Left ventricle myocardium inferior (tissue), 1 donor: ENCODE results near the gene CRYBB1. TPM values are rescaled to one million over a fixed set of nuclear protein-coding genes. Genes with fewer than 3 reads are reported as not detected.
A peak's percentile ranks its signal among the peaks of the same experiment; 100 is the strongest.

Experiments used
- DNase-seq: peaks from one replicate; pipeline ENCODE4 v3.0.0-alpha.2; 2020
- H3K27ac ChIP-seq: fragments of 200-600 bp; replicated peaks from 2 replicates; pipeline ENCODE4 v1.8.0; 2021
- H3K27me3 ChIP-seq: fragments of 200-600 bp; 2 replicates; pipeline ENCODE4 v1.8.0; 2021; ENCODE audit warnings: low read depth
- H3K36me3 ChIP-seq: fragments of 200-600 bp; 2 replicates; pipeline ENCODE4 v1.8.0; 2021
- H3K4me1 ChIP-seq: fragments of 200-600 bp; 2 replicates; pipeline ENCODE4 v1.8.0; 2021
- H3K4me3 ChIP-seq: fragments of 200-600 bp; 2 replicates; pipeline ENCODE4 v1.8.0; 2021; ENCODE audit warnings: mild to moderate bottlenecking, moderate library complexity
- H3K9me3 ChIP-seq: fragments of 200-600 bp; replicated peaks from 2 replicates; pipeline ENCODE4 v1.8.0; 2021
- intact Hi-C: fragments of 100-400 bp; cut with micrococcal nuclease; formaldehyde crosslinking; loops from one replicate; pipeline ENCODE4 v1.11.0; 2022
- total RNA-seq: library from RNA; stranded (reverse); fragmentation: NEBNext Ultra II Directional; extraction: Animal tissue kit (Norgen Biotek cat#: 25700); gene quantifications from one replicate; pipeline ENCODE4 v1.2.1, GENCODE V29; 2021
- TF ChIP-seq, protein P1 (sequence below): fragments of 200-600 bp; IDR thresholded peaks from 2 replicates; pipeline ENCODE4 v1.8.0; 2021; ENCODE audit warnings: antibody characterized with exemption, mild to moderate bottlenecking, borderline replicate concordance
- donor health status: DM: no; HTN: yes; CAD: no; lungs with severe emphysema.

Gene CRYBB1
- total RNA-seq, 1 donor from 2014 or later: 0.66 TPM

DNA sequence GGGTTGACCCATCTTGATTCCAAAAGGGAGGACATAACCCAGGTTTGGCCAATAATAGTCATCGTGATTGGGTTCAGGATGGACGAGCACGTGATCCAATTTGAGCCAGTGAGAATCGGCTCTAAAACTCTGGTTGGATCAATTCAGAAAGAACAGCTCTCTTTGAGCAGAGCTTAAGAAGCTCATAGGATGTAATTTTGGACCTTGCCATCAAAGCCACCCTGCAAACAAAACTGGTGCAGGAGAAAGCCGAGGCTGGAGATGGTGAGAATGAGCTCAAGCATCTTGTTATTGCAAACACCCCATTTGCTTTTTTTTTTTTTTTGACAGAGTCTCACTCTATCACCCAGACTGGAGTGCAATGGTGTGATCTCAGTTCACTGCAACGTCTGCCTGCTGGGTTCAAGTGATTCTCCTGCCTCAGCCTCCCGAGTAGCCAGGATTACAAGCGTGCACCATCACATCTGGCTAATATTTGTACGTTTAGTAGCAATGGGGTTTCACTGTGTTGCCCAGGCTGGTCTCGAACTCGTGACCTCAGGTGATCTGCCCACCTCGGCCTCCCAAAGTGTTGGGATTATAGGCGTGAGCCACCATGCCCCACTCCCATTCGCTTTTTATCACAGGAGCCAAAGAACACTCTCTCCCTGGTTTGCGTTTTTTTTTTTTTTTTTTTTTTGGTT is 25.7 kb upstream of the CRYBB1 start:
- Histone ChIP-seq H3K4me3 (no peak overlapping the region), H3K9me3 (no peaks in the 10 kb centered on the region), H3K4me1 (peaks cover 25% of the 10 kb centered on the region), H3K36me3 (no peaks in the 10 kb centered on the region), H3K27ac (peak overlapping the region; percentile 79), H3K27me3 (peaks cover 45% of the 10 kb centered on the region)
- intact Hi-C loops: no loop called here
- no peak for DNase-seq
- TF ChIP-seq, protein P1, sequence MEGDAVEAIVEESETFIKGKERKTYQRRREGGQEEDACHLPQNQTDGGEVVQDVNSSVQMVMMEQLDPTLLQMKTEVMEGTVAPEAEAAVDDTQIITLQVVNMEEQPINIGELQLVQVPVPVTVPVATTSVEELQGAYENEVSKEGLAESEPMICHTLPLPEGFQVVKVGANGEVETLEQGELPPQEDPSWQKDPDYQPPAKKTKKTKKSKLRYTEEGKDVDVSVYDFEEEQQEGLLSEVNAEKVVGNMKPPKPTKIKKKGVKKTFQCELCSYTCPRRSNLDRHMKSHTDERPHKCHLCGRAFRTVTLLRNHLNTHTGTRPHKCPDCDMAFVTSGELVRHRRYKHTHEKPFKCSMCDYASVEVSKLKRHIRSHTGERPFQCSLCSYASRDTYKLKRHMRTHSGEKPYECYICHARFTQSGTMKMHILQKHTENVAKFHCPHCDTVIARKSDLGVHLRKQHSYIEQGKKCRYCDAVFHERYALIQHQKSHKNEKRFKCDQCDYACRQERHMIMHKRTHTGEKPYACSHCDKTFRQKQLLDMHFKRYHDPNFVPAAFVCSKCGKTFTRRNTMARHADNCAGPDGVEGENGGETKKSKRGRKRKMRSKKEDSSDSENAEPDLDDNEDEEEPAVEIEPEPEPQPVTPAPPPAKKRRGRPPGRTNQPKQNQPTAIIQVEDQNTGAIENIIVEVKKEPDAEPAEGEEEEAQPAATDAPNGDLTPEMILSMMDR: no peak

DNA sequence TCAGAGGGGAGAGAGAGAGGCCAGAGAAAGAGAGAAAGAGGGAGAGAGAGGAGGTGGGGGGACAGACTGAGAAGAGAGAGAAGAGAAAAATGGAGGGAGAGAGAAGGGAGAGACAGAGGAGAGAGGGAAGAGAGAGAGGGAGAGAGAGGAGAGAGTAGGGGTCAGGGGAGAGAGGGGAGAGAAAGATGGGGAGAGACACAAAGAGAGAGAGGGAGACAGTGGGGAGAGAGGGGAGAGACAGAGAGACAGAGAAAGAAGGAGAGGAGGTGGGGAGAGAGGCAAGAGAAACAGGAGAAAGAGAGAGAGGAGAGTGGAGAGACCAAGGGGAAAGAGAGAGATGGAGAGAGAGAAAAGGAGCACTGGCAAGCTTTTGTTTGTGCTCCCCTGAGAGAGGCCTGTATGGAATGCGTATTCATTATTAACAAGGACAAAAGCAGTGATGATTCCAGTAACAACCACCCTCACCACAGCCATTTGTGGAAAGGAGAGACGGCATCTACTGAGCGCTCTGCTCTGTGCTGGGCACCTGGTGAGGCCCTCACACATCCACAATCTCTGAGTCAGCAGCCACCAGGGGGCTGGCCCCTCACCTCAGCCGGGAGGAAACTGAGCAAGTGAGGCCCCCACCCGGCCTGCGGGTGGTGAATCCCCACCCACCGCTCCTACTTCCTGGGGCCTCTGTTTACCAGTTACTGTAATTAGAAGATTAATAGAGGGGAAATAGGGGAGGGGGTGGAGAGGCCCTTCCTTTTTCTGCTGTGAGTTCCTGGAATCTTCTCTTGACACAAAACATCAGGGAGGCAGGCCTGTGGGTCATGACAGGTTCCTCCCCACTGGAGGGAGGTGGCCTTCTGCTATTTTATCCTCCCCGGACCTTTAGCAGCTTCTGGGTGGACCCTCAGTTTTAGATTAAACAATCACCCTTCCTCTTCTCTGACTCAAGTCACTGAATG is 24.9 kb upstream of the CRYBB1 start:
- peak; percentile 32 for DNase-seq
- Histone ChIP-seq H3K27me3 (peaks cover 42% of the 10 kb centered on the region), H3K4me1 (peaks cover 25% of the 10 kb centered on the region), H3K27ac (peak overlapping the region; percentile 79), H3K36me3 (no peaks in the 10 kb centered on the region), H3K4me3 (no peak overlapping the region), H3K9me3 (no peaks in the 10 kb centered on the region)
- TF ChIP-seq, protein P1: peak; percentile 30
- intact Hi-C loops: no loop called here

DNA sequence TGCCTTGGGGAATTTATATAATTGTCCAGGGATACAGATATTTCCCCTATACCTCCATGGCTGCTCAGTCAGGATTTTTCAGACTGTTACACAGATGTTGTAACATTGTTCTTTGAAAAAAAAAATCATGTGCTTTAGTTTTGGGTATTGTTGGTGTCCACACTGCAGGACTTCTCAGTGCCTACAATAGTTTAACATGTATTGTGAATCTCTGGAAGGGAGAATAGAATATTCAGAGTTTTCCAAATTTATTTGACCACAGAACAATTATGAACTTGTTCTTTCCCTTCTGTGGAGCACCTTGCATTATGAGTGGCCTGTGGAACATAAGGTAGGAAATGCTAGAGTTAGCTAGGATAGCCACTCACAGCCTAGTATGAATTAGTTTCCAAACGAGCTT is 18.5 kb upstream of the CRYBB1 start:
- peaks cover 34% of the 10 kb centered on the region for H3K27me3 ChIP-seq
- H3K36me3 ChIP-seq: no peaks in the 10 kb centered on the region
- intact Hi-C loops: no loop called here
- H3K9me3 ChIP-seq: no peaks in the 10 kb centered on the region
- peaks cover 12% of the 10 kb centered on the region for H3K4me1 ChIP-seq
- TF ChIP-seq, protein P1: no peak
- DNase-seq: no peak
- no peak overlapping the region for H3K4me3 ChIP-seq
- H3K27ac ChIP-seq: no peak overlapping the region

DNA sequence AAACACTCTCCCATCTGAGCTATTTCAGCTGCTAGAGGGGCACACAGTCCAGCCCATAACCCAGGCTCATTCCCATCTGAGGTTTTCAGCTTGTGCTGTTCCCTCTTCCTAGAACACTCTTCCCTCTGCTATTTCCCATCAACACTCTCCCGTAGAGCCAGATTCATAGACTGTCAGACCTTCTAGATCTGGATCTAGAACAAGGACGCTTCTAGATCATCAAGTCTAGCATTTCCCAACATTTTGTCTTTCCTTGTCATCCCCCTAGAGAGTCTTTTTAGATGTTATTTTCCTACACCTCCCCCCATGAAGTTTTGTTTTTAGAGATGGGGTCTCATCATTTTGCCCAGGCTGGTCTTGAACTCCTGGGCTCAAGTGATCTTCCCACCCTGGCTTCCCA is 17.3 kb upstream of the CRYBB1 start:
- Histone ChIP-seq H3K9me3 (no peaks in the 10 kb centered on the region), H3K4me3 (no peak overlapping the region), H3K27me3 (peaks cover 29% of the 10 kb centered on the region), H3K4me1 (peaks cover 12% of the 10 kb centered on the region), H3K27ac (no peak overlapping the region), H3K36me3 (no peaks in the 10 kb centered on the region)
- intact Hi-C loops: no loop called here
- TF ChIP-seq, protein P1: no peak
- no peak for DNase-seq

DNA sequence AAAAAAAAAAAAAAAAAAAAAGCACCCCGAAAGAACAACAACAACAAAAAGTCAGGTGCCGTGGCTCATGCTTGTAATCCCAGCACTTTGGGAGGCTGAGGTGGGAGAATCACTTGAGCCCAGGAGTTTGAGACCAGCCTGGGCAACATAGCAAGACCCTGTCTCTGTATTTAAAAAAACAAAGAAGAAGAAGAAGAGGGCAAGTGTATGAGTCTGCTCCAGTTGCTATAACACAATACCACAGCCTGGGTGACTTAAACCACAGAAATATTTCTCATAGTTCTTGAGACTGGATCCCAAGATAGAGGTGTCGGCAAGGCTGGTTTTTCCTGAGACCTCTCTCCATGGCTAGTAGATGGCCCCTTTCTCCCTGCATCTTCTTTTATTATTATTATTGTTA is 16.4 kb upstream of the CRYBB1 start:
- no peaks in the 10 kb centered on the region for H3K36me3 ChIP-seq
- DNase-seq: no peak
- H3K9me3 ChIP-seq: no peaks in the 10 kb centered on the region
- H3K4me1 ChIP-seq: peaks cover 12% of the 10 kb centered on the region
- TF ChIP-seq, protein P1: no peak
- intact Hi-C loops: no loop called here
- peaks cover 19% of the 10 kb centered on the region for H3K27me3 ChIP-seq
- H3K4me3 ChIP-seq: no peak overlapping the region
- no peak overlapping the region for H3K27ac ChIP-seq
